Fibroblast of the aortic adventitia (primary cell): ENCODE results near the gene FDXR. TPM values are rescaled to one million over a fixed set of nuclear protein-coding genes. Genes with fewer than 3 reads are reported as not detected.

Experiments used
- DNase-seq: peaks from one replicate; pipeline ENCODE4 v3.0.0-alpha.2; 2010; ENCODE audit warnings: low read depth
- H3K4me3 ChIP-seq: 2 replicates; pipeline ENCODE4 v1.5.1; 2011; ENCODE audit warnings: low read depth, mild to moderate bottlenecking, control low read depth, low read length, moderate library complexity
- total RNA-seq: library from RNA; depleted of rRNA; stranded (reverse); fragments of >200 nt; gene quantifications from 2 replicates; pipeline ENCODE4 v1.2.3, GENCODE V29; 2012; ENCODE audit warnings: low replicate concordance
- TF ChIP-seq, protein P1 (sequence below): IDR thresholded peaks from 2 replicates; pipeline ENCODE4 v1.5.1; 2011; ENCODE audit warnings: mild to moderate bottlenecking, low read length, control low read depth, inconsistent platforms; ENCODE audit not compliant: insufficient read depth

Gene FDXR
- total RNA-seq, 1 donor: 14.7 TPM

DNA sequence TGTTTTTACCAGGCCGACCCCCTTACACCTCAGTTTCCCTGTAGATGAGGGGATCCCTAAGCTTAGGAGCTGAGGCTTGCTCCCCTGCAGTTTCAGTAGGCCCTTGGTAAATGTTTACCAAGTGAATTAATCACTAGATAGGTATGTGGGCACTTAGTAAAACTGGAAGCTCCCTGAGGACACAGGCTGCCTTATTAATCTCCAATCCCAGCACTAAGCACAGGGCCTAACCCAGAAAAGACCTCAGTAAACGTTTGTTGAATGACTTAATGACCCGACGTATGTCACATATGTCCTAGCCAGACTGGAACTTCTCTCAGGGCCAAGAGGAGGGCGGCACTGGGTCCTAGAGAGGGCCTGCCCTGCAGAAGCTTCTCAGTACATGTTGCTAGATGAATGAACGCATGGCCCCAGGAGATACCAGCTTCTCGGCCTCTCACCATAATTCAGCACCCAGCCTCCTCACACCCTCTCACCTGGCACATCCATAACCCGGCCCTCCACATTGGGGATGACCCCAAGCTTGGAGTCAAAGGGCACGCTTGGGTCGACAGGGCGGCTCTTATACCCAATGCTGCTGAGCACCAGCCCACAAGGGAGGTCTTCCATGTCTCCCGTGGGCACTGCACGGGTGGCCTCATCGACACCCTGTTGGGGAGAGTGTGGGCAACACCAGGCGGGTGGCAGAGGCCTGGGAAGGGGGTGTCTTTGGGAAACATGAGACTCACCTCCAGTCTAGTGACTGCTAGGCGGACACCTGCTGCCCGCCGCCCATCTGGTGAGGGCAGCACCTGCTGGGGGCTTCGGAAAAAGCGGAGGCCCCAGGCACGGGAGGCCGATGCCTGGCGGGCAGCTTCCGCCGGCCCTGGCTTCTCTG, 9.1 kb downstream of the FDXR start:
- no peak for DNase-seq
- no peak overlapping the region for H3K4me3 ChIP-seq
- TF ChIP-seq, protein P1, sequence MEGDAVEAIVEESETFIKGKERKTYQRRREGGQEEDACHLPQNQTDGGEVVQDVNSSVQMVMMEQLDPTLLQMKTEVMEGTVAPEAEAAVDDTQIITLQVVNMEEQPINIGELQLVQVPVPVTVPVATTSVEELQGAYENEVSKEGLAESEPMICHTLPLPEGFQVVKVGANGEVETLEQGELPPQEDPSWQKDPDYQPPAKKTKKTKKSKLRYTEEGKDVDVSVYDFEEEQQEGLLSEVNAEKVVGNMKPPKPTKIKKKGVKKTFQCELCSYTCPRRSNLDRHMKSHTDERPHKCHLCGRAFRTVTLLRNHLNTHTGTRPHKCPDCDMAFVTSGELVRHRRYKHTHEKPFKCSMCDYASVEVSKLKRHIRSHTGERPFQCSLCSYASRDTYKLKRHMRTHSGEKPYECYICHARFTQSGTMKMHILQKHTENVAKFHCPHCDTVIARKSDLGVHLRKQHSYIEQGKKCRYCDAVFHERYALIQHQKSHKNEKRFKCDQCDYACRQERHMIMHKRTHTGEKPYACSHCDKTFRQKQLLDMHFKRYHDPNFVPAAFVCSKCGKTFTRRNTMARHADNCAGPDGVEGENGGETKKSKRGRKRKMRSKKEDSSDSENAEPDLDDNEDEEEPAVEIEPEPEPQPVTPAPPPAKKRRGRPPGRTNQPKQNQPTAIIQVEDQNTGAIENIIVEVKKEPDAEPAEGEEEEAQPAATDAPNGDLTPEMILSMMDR: no peak

DNA sequence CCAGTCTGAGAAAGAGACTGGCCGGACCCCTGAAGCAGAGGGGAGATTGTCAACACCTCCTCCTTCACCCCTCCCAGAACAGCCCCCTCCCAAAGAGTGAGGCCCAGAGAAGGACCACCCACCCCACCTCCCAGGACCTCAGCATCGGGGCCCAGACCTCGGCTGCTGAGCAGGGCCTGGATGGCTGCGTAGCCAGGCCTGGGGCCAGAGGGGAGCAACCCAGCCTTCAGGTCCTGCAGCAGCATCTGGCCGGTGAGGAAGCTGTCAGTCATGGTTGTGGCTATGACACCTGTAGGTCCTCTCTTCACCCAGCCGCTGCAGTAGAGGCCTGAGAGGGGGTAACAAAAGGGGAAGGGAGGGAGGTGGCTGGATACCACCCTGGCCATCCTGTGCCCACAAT, 9.9 kb downstream of the FDXR start:
- TF ChIP-seq, protein P1: no peak
- no peak for DNase-seq
- H3K4me3 ChIP-seq: no peak overlapping the region

- TF ChIP-seq, protein P1: peak; percentile 62
- no peak for DNase-seq
- no peak overlapping the region for H3K4me3 ChIP-seq
These were observed 10.5 kb downstream of the FDXR start for GRCh38 chr17:74862108-74862901.

DNA sequence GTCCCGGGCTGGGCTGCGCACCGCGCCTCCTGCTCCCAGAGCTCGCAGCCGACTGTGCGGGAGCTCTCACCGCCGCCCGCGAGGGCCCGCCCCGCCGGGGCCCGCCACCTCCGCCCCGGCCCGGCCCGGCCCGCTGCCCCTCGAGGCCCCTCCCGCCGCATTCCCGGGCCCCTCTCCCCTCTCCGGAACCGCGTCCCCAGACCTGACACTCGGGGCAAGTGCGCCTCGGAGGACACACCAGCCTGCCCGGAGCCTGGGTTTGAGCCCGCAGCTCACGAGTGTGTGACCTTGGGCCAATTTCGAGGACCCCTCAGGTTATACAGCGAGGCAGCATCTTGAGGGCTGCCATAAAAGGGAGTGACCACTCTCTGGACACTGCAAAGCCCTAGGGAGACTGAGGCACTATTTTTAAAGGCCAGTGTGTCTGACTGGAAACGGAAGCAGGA, 11.1 kb downstream of the FDXR start:
- no peak overlapping the region for H3K4me3 ChIP-seq
- TF ChIP-seq, protein P1: no peak
- no peak for DNase-seq

GRCh38 chr17:74860872-74861661, 11.7 kb downstream of the FDXR start:
- no peak for DNase-seq
- TF ChIP-seq, protein P1: no peak
- no peak overlapping the region for H3K4me3 ChIP-seq

- DNase-seq: no peak
- TF ChIP-seq, protein P1: no peak
- no peak overlapping the region for H3K4me3 ChIP-seq
These were observed 12.4 kb downstream of the FDXR start for GRCh38 chr17:74860229-74860871.
